A673 (cell line): ENCODE data around the gene ZNF683.

Experiments
- EZH2 ChIP-seq: fragments of 200-600 bp; sonication (generic); IDR thresholded peaks from 2 replicates; pipeline ENCODE4 v1.6.1; 2017; ENCODE audit warnings: borderline replicate concordance, low read depth, mild to moderate bottlenecking, mixed read lengths, antibody characterized with exemption, low read length; ENCODE audit not compliant: poor library complexity, severe bottlenecking
- TF ChIP-seq, protein P1 (sequence below): fragments of 300-800, 200-600 bp; sonication (generic); conservative IDR thresholded peaks from 2 replicates; pipeline ENCODE4 v1.5.1; 2017; ENCODE audit warnings: low read depth, mild to moderate bottlenecking, antibody characterized with exemption, low read length, moderate library complexity, mixed read lengths

DNA sequence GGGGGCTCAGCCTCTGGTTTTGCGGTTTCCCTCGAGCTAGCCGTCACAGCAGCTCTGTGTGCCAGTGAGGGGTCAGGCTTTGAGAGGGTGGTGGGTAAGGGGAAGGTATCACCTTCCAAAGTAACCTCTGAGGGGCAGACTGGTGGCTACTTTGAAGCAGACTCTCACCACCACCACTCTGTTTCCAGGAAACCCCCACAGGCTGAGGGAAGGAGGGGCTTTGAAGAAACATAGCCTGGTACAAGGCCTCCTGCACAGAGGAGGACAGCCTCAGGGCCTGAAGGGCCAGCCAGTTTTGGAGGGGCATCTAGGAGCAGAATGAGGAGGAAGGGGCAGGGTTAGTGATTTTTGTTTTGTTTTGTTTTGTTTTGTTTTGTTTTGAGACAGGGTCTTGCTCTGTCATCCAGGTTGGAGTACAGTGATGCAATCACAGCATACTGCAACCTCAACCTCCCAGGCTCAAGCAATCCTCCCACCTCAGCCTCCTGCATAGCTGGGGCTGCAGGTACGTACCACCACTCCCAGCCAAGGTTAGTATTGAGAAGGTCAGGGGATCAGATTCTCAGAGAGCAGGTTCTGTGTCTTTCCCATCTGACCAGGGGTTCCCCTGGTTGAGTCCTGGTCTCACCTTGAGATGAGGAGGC is 17.2 kb upstream of the ZNF683 start:
- TF ChIP-seq EZH2: no peak
- TF ChIP-seq, protein P1, sequence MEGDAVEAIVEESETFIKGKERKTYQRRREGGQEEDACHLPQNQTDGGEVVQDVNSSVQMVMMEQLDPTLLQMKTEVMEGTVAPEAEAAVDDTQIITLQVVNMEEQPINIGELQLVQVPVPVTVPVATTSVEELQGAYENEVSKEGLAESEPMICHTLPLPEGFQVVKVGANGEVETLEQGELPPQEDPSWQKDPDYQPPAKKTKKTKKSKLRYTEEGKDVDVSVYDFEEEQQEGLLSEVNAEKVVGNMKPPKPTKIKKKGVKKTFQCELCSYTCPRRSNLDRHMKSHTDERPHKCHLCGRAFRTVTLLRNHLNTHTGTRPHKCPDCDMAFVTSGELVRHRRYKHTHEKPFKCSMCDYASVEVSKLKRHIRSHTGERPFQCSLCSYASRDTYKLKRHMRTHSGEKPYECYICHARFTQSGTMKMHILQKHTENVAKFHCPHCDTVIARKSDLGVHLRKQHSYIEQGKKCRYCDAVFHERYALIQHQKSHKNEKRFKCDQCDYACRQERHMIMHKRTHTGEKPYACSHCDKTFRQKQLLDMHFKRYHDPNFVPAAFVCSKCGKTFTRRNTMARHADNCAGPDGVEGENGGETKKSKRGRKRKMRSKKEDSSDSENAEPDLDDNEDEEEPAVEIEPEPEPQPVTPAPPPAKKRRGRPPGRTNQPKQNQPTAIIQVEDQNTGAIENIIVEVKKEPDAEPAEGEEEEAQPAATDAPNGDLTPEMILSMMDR: no peak
